ENCODE measurements around the gene ST8SIA1.

ST8SIA1 gene

GRCh38 chr12:22333713-22334409 is 646 bp downstream of the ST8SIA1 start:
- no peaks in the 10 kb centered on the region for H3K9me3 ChIP-seq
- no peaks in the 10 kb centered on the region for H3K4me1 ChIP-seq
- H3K4me3 ChIP-seq (ENCODE audit: low read depth, low read length): peak overlapping the region; percentile 71
- DNase-seq: no peak
- H3K36me3 ChIP-seq: no peaks in the 10 kb centered on the region
- peaks cover 37% of the 10 kb centered on the region for H3K27me3 ChIP-seq
- no peak for TF ChIP-seq CTCF (IDR thresholded peaks at IDR 0.05; ENCODE audit: low read depth, low read length)

- TF ChIP-seq CTCF (IDR thresholded peaks at IDR 0.05; ENCODE audit: low read depth, low read length): no peak
- Histone ChIP-seq H3K4me1 (no peaks in the 10 kb centered on the region), H3K36me3 (no peaks in the 10 kb centered on the region), H3K27me3 (peaks cover 37% of the 10 kb centered on the region), H3K4me3 (ENCODE audit: low read depth, low read length) (no peak overlapping the region), H3K9me3 (no peaks in the 10 kb centered on the region)
- DNase-seq: no peak
These were observed 1.3 kb downstream of the ST8SIA1 start for GRCh38 chr12:22333186-22333712.

GRCh38 chr12:22332202-22332601 is 2.3 kb downstream of the ST8SIA1 start:
- H3K4me1 ChIP-seq: no peaks in the 10 kb centered on the region
- TF ChIP-seq CTCF (IDR thresholded peaks at IDR 0.05; ENCODE audit: low read depth, low read length): no peak
- no peaks in the 10 kb centered on the region for H3K9me3 ChIP-seq
- H3K36me3 ChIP-seq: no peaks in the 10 kb centered on the region
- H3K27me3 ChIP-seq: peaks cover 37% of the 10 kb centered on the region
- DNase-seq: no peak
- no peak overlapping the region for H3K4me3 ChIP-seq (ENCODE audit: low read depth, low read length)

- no peaks in the 10 kb centered on the region for H3K4me1 ChIP-seq
- H3K4me3 ChIP-seq (ENCODE audit: low read depth, low read length): no peak overlapping the region
- no peaks in the 10 kb centered on the region for H3K9me3 ChIP-seq
- no peak for TF ChIP-seq CTCF (IDR thresholded peaks at IDR 0.05; ENCODE audit: low read depth, low read length)
- no peaks in the 10 kb centered on the region for H3K36me3 ChIP-seq
- no peak for DNase-seq
- H3K27me3 ChIP-seq: peaks cover 29% of the 10 kb centered on the region
These were observed 4.9 kb downstream of the ST8SIA1 start for GRCh38 chr12:22329621-22330020.

- no peak for TF ChIP-seq CTCF (IDR thresholded peaks at IDR 0.05; ENCODE audit: low read depth, low read length)
- Histone ChIP-seq H3K27me3 (no peaks in the 10 kb centered on the region; the same call in 1 of the 2 replicates), H3K36me3 (no peaks in the 10 kb centered on the region), H3K9me3 (no peaks in the 10 kb centered on the region), H3K4me3 (ENCODE audit: low read depth, low read length) (no peak overlapping the region), H3K4me1 (no peaks in the 10 kb centered on the region)
- DNase-seq: no peak
These were observed 9.3 kb downstream of the ST8SIA1 start for GRCh38 chr12:22325218-22325617.

GRCh38 chr12:22322091-22322490 is 12.4 kb downstream of the ST8SIA1 start:
- DNase-seq: no peak
- no peaks in the 10 kb centered on the region; the same call in 1 of the 2 replicates for H3K27me3 ChIP-seq

More at GRCh38 chr12:22322091-22322490, 12.4 kb downstream of the ST8SIA1 start:
- no peaks in the 10 kb centered on the region for H3K4me1 ChIP-seq
- H3K9me3 ChIP-seq: no peaks in the 10 kb centered on the region
- H3K36me3 ChIP-seq: no peaks in the 10 kb centered on the region
- H3K4me3 ChIP-seq (ENCODE audit: low read depth, low read length): no peak overlapping the region
- TF ChIP-seq CTCF (IDR thresholded peaks at IDR 0.05; ENCODE audit: low read depth, low read length): no peak

Measured in BE2C (cell line).